Liver (tissue), 2 donors: ENCODE data around the gene FOXI2.

Source experiments
- CTCF ChIP-seq: fragments of 150-350 bp; IDR thresholded peaks from 2 replicates; pipeline ENCODE4 v1.5.1; 2017; ENCODE audit warnings: improper control_type of control experiment, low read depth, low read length; ENCODE audit not compliant: missing input control
- ZBTB33 ChIP-seq: IDR thresholded peaks from 2 replicates; pipeline ENCODE4 v1.6.1; 2016; ENCODE audit warnings: antibody characterized with exemption
- TF ChIP-seq, protein P1 (sequence below): IDR thresholded peaks from 2 replicates; pipeline ENCODE4 v1.6.1; 2016; ENCODE audit warnings: antibody characterized with exemption, mild to moderate bottlenecking
- donor health status: healthy.

DNA sequence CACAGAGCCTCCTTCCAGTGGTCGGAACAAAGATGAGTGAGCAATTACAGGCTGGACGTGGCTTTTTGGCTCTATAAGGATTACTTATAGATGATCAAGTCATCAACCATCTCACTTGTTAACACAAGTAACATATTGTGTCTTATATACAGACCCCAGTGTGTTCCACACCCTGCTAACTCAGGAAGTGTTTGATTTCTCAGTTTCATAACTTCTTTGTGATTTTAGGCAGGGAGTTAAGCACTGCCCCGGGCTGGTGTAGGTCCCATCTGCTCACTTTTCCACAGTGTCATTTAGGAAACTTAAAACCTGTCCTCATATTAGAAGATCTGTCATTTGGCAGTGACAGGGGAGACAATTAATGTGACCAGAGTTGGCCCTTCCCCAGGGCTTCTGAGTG is 6.2 kb downstream of the FOXI2 start:
- TF ChIP-seq CTCF (no peak), ZBTB33 (no peak)
- TF ChIP-seq, protein P1, sequence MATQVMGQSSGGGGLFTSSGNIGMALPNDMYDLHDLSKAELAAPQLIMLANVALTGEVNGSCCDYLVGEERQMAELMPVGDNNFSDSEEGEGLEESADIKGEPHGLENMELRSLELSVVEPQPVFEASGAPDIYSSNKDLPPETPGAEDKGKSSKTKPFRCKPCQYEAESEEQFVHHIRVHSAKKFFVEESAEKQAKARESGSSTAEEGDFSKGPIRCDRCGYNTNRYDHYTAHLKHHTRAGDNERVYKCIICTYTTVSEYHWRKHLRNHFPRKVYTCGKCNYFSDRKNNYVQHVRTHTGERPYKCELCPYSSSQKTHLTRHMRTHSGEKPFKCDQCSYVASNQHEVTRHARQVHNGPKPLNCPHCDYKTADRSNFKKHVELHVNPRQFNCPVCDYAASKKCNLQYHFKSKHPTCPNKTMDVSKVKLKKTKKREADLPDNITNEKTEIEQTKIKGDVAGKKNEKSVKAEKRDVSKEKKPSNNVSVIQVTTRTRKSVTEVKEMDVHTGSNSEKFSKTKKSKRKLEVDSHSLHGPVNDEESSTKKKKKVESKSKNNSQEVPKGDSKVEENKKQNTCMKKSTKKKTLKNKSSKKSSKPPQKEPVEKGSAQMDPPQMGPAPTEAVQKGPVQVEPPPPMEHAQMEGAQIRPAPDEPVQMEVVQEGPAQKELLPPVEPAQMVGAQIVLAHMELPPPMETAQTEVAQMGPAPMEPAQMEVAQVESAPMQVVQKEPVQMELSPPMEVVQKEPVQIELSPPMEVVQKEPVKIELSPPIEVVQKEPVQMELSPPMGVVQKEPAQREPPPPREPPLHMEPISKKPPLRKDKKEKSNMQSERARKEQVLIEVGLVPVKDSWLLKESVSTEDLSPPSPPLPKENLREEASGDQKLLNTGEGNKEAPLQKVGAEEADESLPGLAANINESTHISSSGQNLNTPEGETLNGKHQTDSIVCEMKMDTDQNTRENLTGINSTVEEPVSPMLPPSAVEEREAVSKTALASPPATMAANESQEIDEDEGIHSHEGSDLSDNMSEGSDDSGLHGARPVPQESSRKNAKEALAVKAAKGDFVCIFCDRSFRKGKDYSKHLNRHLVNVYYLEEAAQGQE = no peak
